ENCODE measurements around the gene PTAFR.

PTAFR gene

DNA sequence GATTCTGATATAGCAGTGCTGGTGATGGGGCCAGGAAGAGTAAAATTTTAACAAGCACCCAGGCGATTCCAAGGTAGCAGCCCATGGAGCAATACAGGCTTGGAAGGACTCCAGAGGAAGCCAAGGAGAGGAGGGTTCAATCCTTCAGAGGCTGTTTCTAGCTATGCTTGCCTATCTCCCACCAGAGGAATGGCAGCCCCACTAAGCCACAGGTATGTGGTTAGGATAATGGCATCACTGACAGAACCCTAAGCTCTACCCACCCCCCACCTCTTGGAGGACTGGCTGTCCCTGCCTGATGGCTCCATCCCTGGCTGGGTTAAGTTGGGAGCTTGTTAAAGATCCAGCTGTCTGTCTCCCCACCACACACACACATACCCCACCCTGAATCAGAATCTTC lies 19.3 kb upstream of the PTAFR start:
- no peak overlapping the region for H3K4me2 ChIP-seq (ENCODE audit: low read length)

DNA sequence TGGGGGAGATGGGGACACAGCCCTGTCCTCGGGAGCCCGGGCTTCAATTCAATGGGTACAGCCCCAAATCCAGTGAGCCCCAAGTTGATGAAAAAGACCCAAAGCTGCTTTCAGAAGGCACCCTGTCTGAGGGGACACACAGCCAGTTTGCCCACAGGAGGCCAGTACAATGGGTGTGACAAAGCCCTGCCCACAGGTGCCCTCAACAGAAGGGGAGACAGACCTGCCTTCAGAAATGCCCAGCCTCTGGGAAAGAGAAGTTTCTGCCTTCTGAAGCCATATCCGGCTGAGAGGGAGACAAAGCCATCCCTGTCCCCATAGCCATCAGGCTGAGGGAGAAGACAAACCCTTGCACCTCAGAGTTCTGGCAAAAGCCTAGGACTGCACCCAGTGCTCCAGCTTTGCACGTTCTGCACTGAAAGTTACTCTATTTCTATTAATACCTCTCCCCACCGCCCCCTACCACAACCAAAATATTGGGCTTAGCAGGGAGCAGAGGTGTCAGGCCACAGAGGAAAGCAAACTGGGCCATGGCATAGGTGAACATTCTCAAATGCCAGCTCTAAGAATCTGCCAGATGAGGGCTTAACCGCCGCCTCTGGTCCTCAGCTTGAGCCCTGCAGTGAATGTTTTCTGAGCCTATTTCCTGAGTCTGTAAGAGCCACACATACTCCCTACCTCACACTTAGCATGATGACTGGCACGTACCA lies 18.0 kb upstream of the PTAFR start:
- Histone ChIP-seq H3K36me3 (ENCODE audit: control insufficient read depth, low read length) (peaks cover 19% of the 10 kb centered on the region), H3F3A (ENCODE audit: control insufficient read depth, insufficient read depth) (0 out of 2 replicates have a peak, but pooled peaks cover 2% of the 10 kb centered on the region), H3K79me2 (ENCODE audit: control insufficient read depth, low read length) (no peaks in the 10 kb centered on the region), H3K9me2 (replicated peaks; ENCODE audit: control insufficient read depth, low read length) (no peaks in the 10 kb centered on the region), H3K4me3 (ENCODE audit: low read length) (no peak overlapping the region), H3K27ac (ENCODE audit: low read depth, low read length) (no peak overlapping the region), H3K27me3 (ENCODE audit: control insufficient read depth, low read length) (no peaks in the 10 kb centered on the region), H3K4me1 (ENCODE audit: control insufficient read depth, low read length) (peaks cover 8% of the 10 kb centered on the region; the same call in 1 of the 2 replicates), H3K4me2 (ENCODE audit: low read length) (no peak overlapping the region), H3K9me3 (ENCODE audit: control insufficient read depth, insufficient read depth, low read length) (no peaks in the 10 kb centered on the region), H4K20me1 (ENCODE audit: control insufficient read depth, insufficient read depth, low read depth, low read length) (no peaks in the 10 kb centered on the region)
- TF ChIP-seq EZH2phosphoT487 (IDR thresholded peaks at IDR 0.05; ENCODE audit: borderline replicate concordance, low read length) = no peak
- TF ChIP-seq, protein P1, sequence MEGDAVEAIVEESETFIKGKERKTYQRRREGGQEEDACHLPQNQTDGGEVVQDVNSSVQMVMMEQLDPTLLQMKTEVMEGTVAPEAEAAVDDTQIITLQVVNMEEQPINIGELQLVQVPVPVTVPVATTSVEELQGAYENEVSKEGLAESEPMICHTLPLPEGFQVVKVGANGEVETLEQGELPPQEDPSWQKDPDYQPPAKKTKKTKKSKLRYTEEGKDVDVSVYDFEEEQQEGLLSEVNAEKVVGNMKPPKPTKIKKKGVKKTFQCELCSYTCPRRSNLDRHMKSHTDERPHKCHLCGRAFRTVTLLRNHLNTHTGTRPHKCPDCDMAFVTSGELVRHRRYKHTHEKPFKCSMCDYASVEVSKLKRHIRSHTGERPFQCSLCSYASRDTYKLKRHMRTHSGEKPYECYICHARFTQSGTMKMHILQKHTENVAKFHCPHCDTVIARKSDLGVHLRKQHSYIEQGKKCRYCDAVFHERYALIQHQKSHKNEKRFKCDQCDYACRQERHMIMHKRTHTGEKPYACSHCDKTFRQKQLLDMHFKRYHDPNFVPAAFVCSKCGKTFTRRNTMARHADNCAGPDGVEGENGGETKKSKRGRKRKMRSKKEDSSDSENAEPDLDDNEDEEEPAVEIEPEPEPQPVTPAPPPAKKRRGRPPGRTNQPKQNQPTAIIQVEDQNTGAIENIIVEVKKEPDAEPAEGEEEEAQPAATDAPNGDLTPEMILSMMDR (IDR thresholded peaks at IDR 0.05; ENCODE audit: low read depth, low read length, poor library complexity, severe bottlenecking) = no peak

More for the DNA sequence above, 19.3 kb upstream of the PTAFR start:
- no peaks in the 10 kb centered on the region for H3K9me2 ChIP-seq (replicated peaks; ENCODE audit: control insufficient read depth, low read length)
- H3K79me2 ChIP-seq (ENCODE audit: control insufficient read depth, low read length) = no peaks in the 10 kb centered on the region
- H4K20me1 ChIP-seq (ENCODE audit: control insufficient read depth, insufficient read depth, low read depth, low read length) = no peaks in the 10 kb centered on the region
- H3K4me3 ChIP-seq (ENCODE audit: low read length) = no peak overlapping the region
- peaks cover 29% of the 10 kb centered on the region for H3K36me3 ChIP-seq (ENCODE audit: control insufficient read depth, low read length)
- TF ChIP-seq EZH2phosphoT487 (IDR thresholded peaks at IDR 0.05; ENCODE audit: borderline replicate concordance, low read length) = no peak
- TF ChIP-seq, protein P1 (IDR thresholded peaks at IDR 0.05; ENCODE audit: low read depth, low read length, poor library complexity, severe bottlenecking) = no peak
- no peak overlapping the region for H3K27ac ChIP-seq (ENCODE audit: low read depth, low read length)
- H3K27me3 ChIP-seq (ENCODE audit: control insufficient read depth, low read length) = no peaks in the 10 kb centered on the region
- H3K9me3 ChIP-seq (ENCODE audit: control insufficient read depth, insufficient read depth, low read length) = no peaks in the 10 kb centered on the region
- peaks cover 5% of the 10 kb centered on the region; the same call in 1 of the 2 replicates for H3K4me1 ChIP-seq (ENCODE audit: control insufficient read depth, low read length)
- 0 out of 2 replicates have a peak, but pooled peaks cover 2% of the 10 kb centered on the region for H3F3A ChIP-seq (ENCODE audit: control insufficient read depth, insufficient read depth)

DNA sequence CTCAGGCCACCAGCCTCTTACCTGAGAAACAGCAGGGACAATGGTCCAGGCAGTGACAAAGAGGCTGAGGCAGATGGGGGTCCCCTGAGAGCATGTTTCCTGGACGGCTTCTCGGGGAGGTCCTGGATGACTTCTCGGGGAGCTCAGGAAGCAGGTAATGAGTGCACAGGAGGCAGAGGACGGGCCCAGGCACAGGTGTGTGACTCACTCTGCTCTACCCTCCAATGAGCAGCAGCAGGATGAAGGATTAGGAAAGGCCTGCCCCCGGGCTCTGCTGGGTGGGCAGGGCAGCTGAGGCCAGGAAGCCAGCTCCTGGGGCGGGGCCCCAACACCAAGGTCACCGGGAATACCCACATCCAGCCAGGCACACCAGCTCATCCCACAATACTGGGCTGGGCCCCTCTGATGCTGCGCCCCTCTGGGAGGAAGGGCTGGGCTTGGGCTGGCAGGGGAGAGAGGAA lies 17.2 kb upstream of the PTAFR start:
- Histone ChIP-seq H3K27ac (ENCODE audit: low read depth, low read length) (no peak overlapping the region), H3K4me2 (ENCODE audit: low read length) (no peak overlapping the region), H4K20me1 (ENCODE audit: control insufficient read depth, insufficient read depth, low read depth, low read length) (no peaks in the 10 kb centered on the region), H3K4me3 (ENCODE audit: low read length) (no peak overlapping the region), H3K79me2 (ENCODE audit: control insufficient read depth, low read length) (no peaks in the 10 kb centered on the region), H3K36me3 (ENCODE audit: control insufficient read depth, low read length) (peaks cover 11% of the 10 kb centered on the region), H3K27me3 (ENCODE audit: control insufficient read depth, low read length) (no peaks in the 10 kb centered on the region), H3F3A (ENCODE audit: control insufficient read depth, insufficient read depth) (0 out of 2 replicates have a peak, but pooled peaks cover 2% of the 10 kb centered on the region), H3K4me1 (ENCODE audit: control insufficient read depth, low read length) (peaks cover 8% of the 10 kb centered on the region; the same call in 1 of the 2 replicates), H3K9me2 (replicated peaks; ENCODE audit: control insufficient read depth, low read length) (no peaks in the 10 kb centered on the region), H3K9me3 (ENCODE audit: control insufficient read depth, insufficient read depth, low read length) (no peaks in the 10 kb centered on the region)
- TF ChIP-seq, protein P1 (IDR thresholded peaks at IDR 0.05; ENCODE audit: low read depth, low read length, poor library complexity, severe bottlenecking) = no peak
- TF ChIP-seq EZH2phosphoT487 (IDR thresholded peaks at IDR 0.05; ENCODE audit: borderline replicate concordance, low read length) = no peak
